Activated CD4-positive, alpha-beta memory T cell treated with anti-CD3 and anti-CD28 coated beads for 36 hours (primary cell): ENCODE data around the gene PHF24. TPM values are rescaled to one million over a fixed set of nuclear protein-coding genes. Genes with fewer than 3 reads are reported as not detected.
A peak's percentile ranks its signal among the peaks of the same experiment; 100 is the strongest.
"Not testable (repeated sequence)": the region's sequence is repeated elsewhere in the genome, so short reads cannot be mapped to it uniquely, and the experiment has no call there.

ENCODE experiments used
- CTCF ChIA-PET: fragments of 350-600 bp; sonication (Branson Sonifier 250); formaldehyde crosslinking; loops from one replicate; lab custom pipeline; 2021; ENCODE audit warnings: antibody characterized with exemption, inconsistent platforms; lab: Charles Lee
- POLR2A ChIA-PET: fragments of 350-600 bp; sonication (Branson Sonifier 250); formaldehyde crosslinking; loops from one replicate; lab custom pipeline; 2021; ENCODE audit warnings: antibody characterized with exemption; lab: Charles Lee
- DNase-seq: peaks from one replicate; pipeline ENCODE4 v3.0.0-alpha.2; 2020
- H3K27ac Mint-ChIP-seq: one replicate; pipeline ENCODE4 v1.8.0; 2021; ENCODE audit warnings: mixed read lengths
- H3K27me3 Mint-ChIP-seq: one replicate; pipeline ENCODE4 v1.8.0; 2021; ENCODE audit warnings: mixed read lengths
- H3K36me3 Mint-ChIP-seq: one replicate; pipeline ENCODE4 v1.8.0; 2021; ENCODE audit warnings: mixed read lengths
- H3K4me1 Mint-ChIP-seq: one replicate; pipeline ENCODE4 v1.8.0; 2021; ENCODE audit warnings: low read depth, mixed read lengths
- H3K4me3 Mint-ChIP-seq: one replicate; pipeline ENCODE4 v1.8.0; 2021; ENCODE audit warnings: mild to moderate bottlenecking, mixed read lengths
- H3K9me3 Mint-ChIP-seq: one replicate; pipeline ENCODE4 v1.8.0; 2021; ENCODE audit warnings: mixed read lengths
- intact Hi-C: fragments of 100-400 bp; cut with micrococcal nuclease; formaldehyde crosslinking; loops from one replicate; pipeline ENCODE4 v1.15.1; 2023
- total RNA-seq, 2 experiments: library from RNA; stranded (reverse); gene quantifications; one replicate each; pipeline ENCODE4 v1.2.3, GENCODE V29; 2021

PHF24 gene
- total RNA-seq, 2 experiments from 2014 or later, result 0.12 TPM; not detected in 1

DNA sequence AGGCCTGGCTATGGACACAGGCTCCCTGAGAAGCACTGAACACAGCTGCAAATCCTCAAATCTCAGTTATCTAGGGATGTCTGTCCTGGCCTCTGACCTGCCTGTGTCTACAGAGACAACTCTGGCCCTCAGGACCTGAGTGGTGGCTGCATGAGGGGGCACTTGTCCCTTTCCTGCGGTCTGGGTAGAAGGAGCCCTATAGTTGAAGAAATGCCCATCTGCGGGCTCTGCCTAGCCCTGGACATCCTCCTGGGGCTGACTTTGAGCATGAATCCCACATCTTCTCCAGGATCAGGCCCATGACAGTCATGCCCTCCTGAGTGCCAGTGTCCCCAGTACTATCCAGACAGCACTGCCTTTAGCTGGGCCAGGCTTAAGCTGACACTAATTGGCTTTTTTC is 41.5 kb downstream of the PHF24 start:
- no peaks in the 10 kb centered on the region for H3K27me3 Mint-ChIP-seq
- ChIA-PET POLR2A (no interaction called here), CTCF (no interaction called here)
- H3K4me1 Mint-ChIP-seq, result peaks cover 30% of the 10 kb centered on the region
- peaks cover 12% of the 10 kb centered on the region for H3K36me3 Mint-ChIP-seq
- intact Hi-C loops, result no loop called here
- no peak overlapping the region for H3K4me3 Mint-ChIP-seq
- no peak for DNase-seq
- no peaks in the 10 kb centered on the region for H3K9me3 Mint-ChIP-seq
- no peak overlapping the region for H3K27ac Mint-ChIP-seq

GRCh38 chr9:35000535-35001284 is 42.6 kb downstream of the PHF24 start:
- ChIA-PET CTCF (interaction anchor here (1.9 to 2.3 kb wide), 3 partner anchors 16 to 101 kb away, joined by 6 to 10 read pairs (median 8); no protein-coding TSS in a partner anchor), POLR2A (interaction anchor here (0.6 to 2.0 kb wide), 2 partner anchors 11 to 113 kb away, joined by 3 to 5 read pairs; partner anchors contain the start of gene DNAJB5)
- Mint-ChIP-seq H3K27ac (peak overlapping the region; percentile 74), H3K9me3 (no peaks in the 10 kb centered on the region), H3K36me3 (peaks cover 10% of the 10 kb centered on the region), H3K4me1 (peaks cover 30% of the 10 kb centered on the region), H3K27me3 (no peaks in the 10 kb centered on the region), H3K4me3 (no peak overlapping the region)
- DNase-seq, result no peak
- intact Hi-C loops, result no loop called here

GRCh38 chr9:35001285-35001677 is 43.2 kb downstream of the PHF24 start:
- Mint-ChIP-seq H3K4me1 (peaks cover 30% of the 10 kb centered on the region), H3K27ac (peak overlapping the region; percentile 74), H3K36me3 (peaks cover 9% of the 10 kb centered on the region), H3K27me3 (no peaks in the 10 kb centered on the region), H3K9me3 (no peaks in the 10 kb centered on the region), H3K4me3 (no peak overlapping the region)
- DNase-seq, result no peak
- ChIA-PET POLR2A (interaction anchor here (0.6 to 2.0 kb wide), 5 partner anchors 12 to 112 kb away, joined by 3 to 9 read pairs (median 4); partner anchors contain the start of genes DNAJB5, FANCG and VCP), CTCF (interaction anchor here (1.4 to 2.3 kb wide), 5 partner anchors 16 to 102 kb away, joined by 4 to 10 read pairs (median 6); no protein-coding TSS in a partner anchor)
- intact Hi-C loops, result no loop called here

GRCh38 chr9:35001803-35002502 is 43.9 kb downstream of the PHF24 start:
- intact Hi-C loops, result loop anchor here (1.0 kb wide), 1 partner anchor 13 kb away; the partner anchor contains the start of gene DNAJB5
- H3K27ac Mint-ChIP-seq, result peak overlapping the region; percentile 74

GRCh38 chr9:35002623-35003022 is 44.5 kb downstream of the PHF24 start:
- ChIA-PET POLR2A (interaction anchor here (1.1 to 2.0 kb wide), 3 partner anchors 13 to 77 kb away, joined by 3 to 9 read pairs (median 5); partner anchors contain the start of genes DNAJB5, FANCG and VCP), CTCF (interaction anchor here (0.8 to 1.9 kb wide), 6 partner anchors 18 to 159 kb away, joined by 3 to 10 read pairs (median 5); partner anchors contain the start of gene UNC13B)
- Mint-ChIP-seq H3K27me3 (no peaks in the 10 kb centered on the region), H3K36me3 (peaks cover under 1% of the 10 kb centered on the region), H3K27ac (peak overlapping the region; percentile 74), H3K4me1 (peaks cover 27% of the 10 kb centered on the region), H3K9me3 (no peaks in the 10 kb centered on the region), H3K4me3 (no peak overlapping the region)
- intact Hi-C loops, result loop anchor here (1.0 kb wide), 1 partner anchor 13 kb away; the partner anchor contains the start of gene DNAJB5
- DNase-seq, result no peak

More at GRCh38 chr9:35001803-35002502, 43.9 kb downstream of the PHF24 start:
- no peaks in the 10 kb centered on the region for H3K27me3 Mint-ChIP-seq
- ChIA-PET POLR2A (interaction anchor here (0.5 to 2.0 kb wide), 5 partner anchors 12 to 78 kb away, joined by 3 to 9 read pairs (median 4); partner anchors contain the start of genes DNAJB5, FANCG and VCP), CTCF (interaction anchor here (0.8 to 2.3 kb wide), 8 partner anchors 17 to 275 kb away, joined by 3 to 10 read pairs (median 5); partner anchors contain the start of gene UNC13B)
- H3K4me3 Mint-ChIP-seq, result no peak overlapping the region
- peaks cover 30% of the 10 kb centered on the region for H3K4me1 Mint-ChIP-seq
- H3K9me3 Mint-ChIP-seq, result no peaks in the 10 kb centered on the region
- peak; percentile 59 for DNase-seq
- H3K36me3 Mint-ChIP-seq, result peaks cover 3% of the 10 kb centered on the region

GRCh38 chr9:35004299-35004698 is 46.2 kb downstream of the PHF24 start:
- CTCF ChIA-PET, POLR2A ChIA-PET, H3K9me3 Mint-ChIP-seq, DNase-seq, H3K27ac Mint-ChIP-seq, intact Hi-C loops, H3K36me3 Mint-ChIP-seq, H3K4me3 Mint-ChIP-seq, H3K27me3 Mint-ChIP-seq: not testable (repeated sequence)
- peaks cover 21% of the 10 kb centered on the region for H3K4me1 Mint-ChIP-seq

DNA sequence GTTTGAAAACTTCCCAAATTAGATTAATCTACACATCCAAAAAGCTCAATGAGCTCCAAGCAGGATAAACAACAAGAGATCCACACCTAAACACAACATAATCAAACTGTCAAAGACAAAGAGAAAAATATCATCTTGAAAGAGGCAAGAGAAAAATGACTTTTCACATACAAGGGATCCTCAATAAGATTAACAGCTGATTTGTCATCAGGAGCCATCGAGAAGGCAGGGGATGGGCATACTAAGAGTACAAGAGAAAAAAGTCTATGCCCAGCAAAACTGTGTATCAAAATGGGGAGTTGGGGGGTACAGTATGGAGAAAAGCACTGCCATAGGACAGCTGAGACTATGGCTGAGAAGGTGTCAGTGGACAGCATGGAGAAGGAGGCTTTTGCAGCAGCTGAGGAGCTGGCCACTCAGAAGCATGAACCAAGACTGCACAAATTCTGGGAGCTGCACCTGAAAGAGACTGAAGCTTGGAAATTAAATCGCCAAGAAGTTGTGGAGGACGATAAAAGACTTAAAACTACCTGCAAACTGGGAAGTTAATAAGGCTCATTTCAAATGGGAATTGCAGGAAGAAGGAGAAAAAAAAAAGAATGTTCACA is 52.4 kb downstream of the PHF24 start:
- Mint-ChIP-seq H3K4me3 (no peak overlapping the region), H3K36me3 (peaks cover 43% of the 10 kb centered on the region), H3K9me3 (peaks cover 15% of the 10 kb centered on the region), H3K27ac (no peak overlapping the region), H3K27me3 (no peaks in the 10 kb centered on the region), H3K4me1 (peaks cover 2% of the 10 kb centered on the region)
- no peak for DNase-seq
- POLR2A ChIA-PET, result no interaction called here
- intact Hi-C loops, result no loop called here
- CTCF ChIA-PET, result interaction anchor here (0.6 to 0.7 kb wide), 2 partner anchors 39 to 360 kb away, joined by 3 read pairs; no protein-coding TSS in a partner anchor

GRCh38 chr9:35014517-35014916 is 56.4 kb downstream of the PHF24 start:
- H3K27me3 Mint-ChIP-seq, result no peaks in the 10 kb centered on the region
- intact Hi-C loops, result no loop called here
- H3K27ac Mint-ChIP-seq, result no peak overlapping the region
- ChIA-PET POLR2A (no interaction called here), CTCF (no interaction called here)
- H3K4me3 Mint-ChIP-seq, result no peak overlapping the region
- DNase-seq, result no peak
- peaks cover 15% of the 10 kb centered on the region for H3K9me3 Mint-ChIP-seq
- peaks cover 2% of the 10 kb centered on the region for H3K4me1 Mint-ChIP-seq
- peaks cover 40% of the 10 kb centered on the region for H3K36me3 Mint-ChIP-seq

GRCh38 chr9:35023443-35023842 is 65.4 kb downstream of the PHF24 start:
- intact Hi-C loops, H3K4me3 Mint-ChIP-seq, H3K27me3 Mint-ChIP-seq, H3K27ac Mint-ChIP-seq, POLR2A ChIA-PET, DNase-seq, H3K4me1 Mint-ChIP-seq, H3K9me3 Mint-ChIP-seq: not testable (repeated sequence)
- H3K36me3 Mint-ChIP-seq, result peaks cover 24% of the 10 kb centered on the region
- CTCF ChIA-PET, result interaction anchor here (0.6 kb wide), 1 partner anchor 754 kb away, joined by 3 read pairs; no protein-coding TSS in a partner anchor

- Mint-ChIP-seq H3K36me3 (peaks cover 19% of the 10 kb centered on the region), H3K27ac (no peak overlapping the region), H3K4me1 (peaks cover 10% of the 10 kb centered on the region), H3K9me3 (no peaks in the 10 kb centered on the region), H3K27me3 (no peaks in the 10 kb centered on the region), H3K4me3 (no peak overlapping the region)
- intact Hi-C loops, result no loop called here
- CTCF ChIA-PET, result interaction anchor here (0.7 to 2.4 kb wide), 4 partner anchors 25 to 788 kb away, joined by 3 to 8 read pairs (median 4); partner anchors contain the start of gene HINT2
- no peak for DNase-seq
- POLR2A ChIA-PET, result no interaction called here
Observed at GRCh38 chr9:35026671-35027070, 68.6 kb downstream of the PHF24 start.

- no peaks in the 10 kb centered on the region for H3K9me3 Mint-ChIP-seq
- peaks cover 10% of the 10 kb centered on the region for H3K4me1 Mint-ChIP-seq
- no peak overlapping the region for H3K27ac Mint-ChIP-seq
- peaks cover 15% of the 10 kb centered on the region for H3K36me3 Mint-ChIP-seq
- DNase-seq, result no peak
- ChIA-PET CTCF (interaction anchor here (1.2 to 2.4 kb wide), 3 partner anchors 24 to 325 kb away, joined by 3 to 8 read pairs (median 4); no protein-coding TSS in a partner anchor), POLR2A (interaction anchor here (1.6 kb wide), 1 partner anchor 44 kb away, joined by 5 read pairs; the partner anchor contains the start of gene VCP)
- H3K4me3 Mint-ChIP-seq, result no peak overlapping the region
- intact Hi-C loops, result no loop called here
- H3K27me3 Mint-ChIP-seq, result no peaks in the 10 kb centered on the region
Observed at GRCh38 chr9:35027374-35027773, 69.3 kb downstream of the PHF24 start.
